ENCODE data around the gene PARVG.

GRCh38 chr22:44229809-44230208, 49.1 kb downstream of the PARVG start:
- TF ChIP-seq, protein P1, sequence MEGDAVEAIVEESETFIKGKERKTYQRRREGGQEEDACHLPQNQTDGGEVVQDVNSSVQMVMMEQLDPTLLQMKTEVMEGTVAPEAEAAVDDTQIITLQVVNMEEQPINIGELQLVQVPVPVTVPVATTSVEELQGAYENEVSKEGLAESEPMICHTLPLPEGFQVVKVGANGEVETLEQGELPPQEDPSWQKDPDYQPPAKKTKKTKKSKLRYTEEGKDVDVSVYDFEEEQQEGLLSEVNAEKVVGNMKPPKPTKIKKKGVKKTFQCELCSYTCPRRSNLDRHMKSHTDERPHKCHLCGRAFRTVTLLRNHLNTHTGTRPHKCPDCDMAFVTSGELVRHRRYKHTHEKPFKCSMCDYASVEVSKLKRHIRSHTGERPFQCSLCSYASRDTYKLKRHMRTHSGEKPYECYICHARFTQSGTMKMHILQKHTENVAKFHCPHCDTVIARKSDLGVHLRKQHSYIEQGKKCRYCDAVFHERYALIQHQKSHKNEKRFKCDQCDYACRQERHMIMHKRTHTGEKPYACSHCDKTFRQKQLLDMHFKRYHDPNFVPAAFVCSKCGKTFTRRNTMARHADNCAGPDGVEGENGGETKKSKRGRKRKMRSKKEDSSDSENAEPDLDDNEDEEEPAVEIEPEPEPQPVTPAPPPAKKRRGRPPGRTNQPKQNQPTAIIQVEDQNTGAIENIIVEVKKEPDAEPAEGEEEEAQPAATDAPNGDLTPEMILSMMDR (IDR thresholded peaks at IDR 0.05), result no peak
- no peak for TF ChIP-seq POLR2A (IDR thresholded peaks at IDR 0.05)
